WERI-Rb-1 (cell line): ENCODE data around the gene MAL.
"Not testable (repeated sequence)": the region's sequence is repeated elsewhere in the genome, so short reads cannot be mapped to it uniquely, and the experiment has no call there.

Source experiments
- DNase-seq: peaks from one replicate; pipeline ENCODE4 v3.0.0-alpha.2; 2020
- H3K27ac ChIP-seq: fragments of 250-450 bp; sonication (Bioruptor Pico); 2 replicates; pipeline ENCODE4 v1.5.1; 2020; ENCODE audit warnings: mild to moderate bottlenecking, moderate library complexity
- H3K27me3 ChIP-seq: fragments of 250-450 bp; sonication (Bioruptor Pico); 2 replicates; pipeline ENCODE4 v1.5.1; 2021; ENCODE audit warnings: mild to moderate bottlenecking, low read depth, moderate library complexity; ENCODE audit not compliant: insufficient read depth, severe bottlenecking
- H3K36me3 ChIP-seq: fragments of 250-450 bp; sonication (Bioruptor Pico); 2 replicates; pipeline ENCODE4 v1.5.1; 2020; ENCODE audit warnings: mild to moderate bottlenecking, moderate library complexity
- H3K4me3 ChIP-seq: 2 replicates; pipeline ENCODE4 v1.5.1; 2011; ENCODE audit warnings: low read depth, mild to moderate bottlenecking, control low read depth, low read length
- H3K9me3 ChIP-seq: fragments of 250-450 bp; sonication (Bioruptor Pico); 2 replicates; pipeline ENCODE4 v1.5.1; 2021; ENCODE audit warnings: mild to moderate bottlenecking, moderate library complexity; ENCODE audit not compliant: severe bottlenecking
- TF ChIP-seq, protein P1 (sequence below): IDR thresholded peaks from 2 replicates; pipeline ENCODE4 v1.5.1; 2011; ENCODE audit warnings: low read depth, mild to moderate bottlenecking, control low read depth, inconsistent platforms, low read length

MAL gene

GRCh38 chr2:95032868-95033603, 7.5 kb downstream of the MAL start:
- no peaks in the 10 kb centered on the region for H3K36me3 ChIP-seq
- TF ChIP-seq, protein P1, sequence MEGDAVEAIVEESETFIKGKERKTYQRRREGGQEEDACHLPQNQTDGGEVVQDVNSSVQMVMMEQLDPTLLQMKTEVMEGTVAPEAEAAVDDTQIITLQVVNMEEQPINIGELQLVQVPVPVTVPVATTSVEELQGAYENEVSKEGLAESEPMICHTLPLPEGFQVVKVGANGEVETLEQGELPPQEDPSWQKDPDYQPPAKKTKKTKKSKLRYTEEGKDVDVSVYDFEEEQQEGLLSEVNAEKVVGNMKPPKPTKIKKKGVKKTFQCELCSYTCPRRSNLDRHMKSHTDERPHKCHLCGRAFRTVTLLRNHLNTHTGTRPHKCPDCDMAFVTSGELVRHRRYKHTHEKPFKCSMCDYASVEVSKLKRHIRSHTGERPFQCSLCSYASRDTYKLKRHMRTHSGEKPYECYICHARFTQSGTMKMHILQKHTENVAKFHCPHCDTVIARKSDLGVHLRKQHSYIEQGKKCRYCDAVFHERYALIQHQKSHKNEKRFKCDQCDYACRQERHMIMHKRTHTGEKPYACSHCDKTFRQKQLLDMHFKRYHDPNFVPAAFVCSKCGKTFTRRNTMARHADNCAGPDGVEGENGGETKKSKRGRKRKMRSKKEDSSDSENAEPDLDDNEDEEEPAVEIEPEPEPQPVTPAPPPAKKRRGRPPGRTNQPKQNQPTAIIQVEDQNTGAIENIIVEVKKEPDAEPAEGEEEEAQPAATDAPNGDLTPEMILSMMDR: no peak
- DNase-seq: no peak
- no peak overlapping the region for H3K27ac ChIP-seq
- no peak overlapping the region for H3K4me3 ChIP-seq
- no peaks in the 10 kb centered on the region for H3K9me3 ChIP-seq
- H3K27me3 ChIP-seq: no peaks in the 10 kb centered on the region

DNA sequence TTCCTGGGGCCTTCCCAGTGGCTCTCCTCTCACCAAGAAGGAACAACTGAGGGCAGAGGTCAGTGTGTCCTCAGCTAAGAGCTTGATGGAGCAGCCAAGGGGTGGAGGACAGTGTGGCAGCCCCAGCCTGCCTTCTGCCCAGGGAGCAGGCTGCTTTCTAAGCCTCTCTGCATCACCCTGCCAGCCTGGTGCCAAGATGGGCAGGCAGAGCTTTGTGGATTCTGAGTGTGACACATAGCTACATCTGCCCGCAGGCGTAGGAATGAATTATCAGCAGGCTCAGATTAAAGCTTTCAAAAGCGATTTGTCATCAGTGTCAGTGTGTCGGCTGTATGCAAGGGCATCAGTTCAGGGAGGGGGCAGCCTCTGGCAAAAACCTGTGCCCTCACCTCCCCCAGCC, 8.7 kb downstream of the MAL start:
- Histone ChIP-seq H3K4me3 (no peak overlapping the region), H3K36me3 (no peaks in the 10 kb centered on the region), H3K27me3 (no peaks in the 10 kb centered on the region), H3K27ac (no peak overlapping the region), H3K9me3 (no peaks in the 10 kb centered on the region)
- no peak for DNase-seq
- TF ChIP-seq, protein P1: no peak

DNA sequence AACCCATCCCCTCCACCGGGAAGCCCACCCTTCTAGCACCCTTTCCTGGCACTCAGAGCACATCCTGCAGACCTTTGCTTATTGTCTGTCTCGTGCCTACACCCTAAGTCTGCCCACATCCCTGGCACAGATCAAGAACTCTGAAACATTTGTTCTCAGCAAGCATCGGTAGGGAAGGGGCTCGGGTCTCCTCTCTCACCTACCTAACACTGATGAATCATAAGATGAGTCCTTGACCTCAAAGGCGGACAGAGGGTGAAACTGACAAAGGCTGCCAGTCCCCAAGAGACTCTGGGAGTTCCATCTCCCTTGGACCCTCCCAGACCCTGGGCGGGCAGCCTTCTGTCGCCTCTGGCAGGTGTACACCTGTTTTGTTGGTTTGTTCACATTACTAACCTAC, 9.3 kb downstream of the MAL start:
- Histone ChIP-seq H3K9me3 (no peaks in the 10 kb centered on the region), H3K36me3 (no peaks in the 10 kb centered on the region), H3K27ac (no peak overlapping the region), H3K4me3 (no peak overlapping the region), H3K27me3 (no peaks in the 10 kb centered on the region)
- TF ChIP-seq, protein P1: no peak
- DNase-seq: no peak

GRCh38 chr2:95036596-95037383, 11.3 kb downstream of the MAL start:
- Histone ChIP-seq H3K9me3 (no peaks in the 10 kb centered on the region), H3K4me3 (no peak overlapping the region), H3K36me3 (no peaks in the 10 kb centered on the region), H3K27me3 (no peaks in the 10 kb centered on the region), H3K27ac (no peak overlapping the region)
- TF ChIP-seq, protein P1: no peak
- DNase-seq: no peak

- no peaks in the 10 kb centered on the region for H3K9me3 ChIP-seq
- H3K27ac ChIP-seq: no peak overlapping the region
- no peak overlapping the region for H3K4me3 ChIP-seq
- H3K36me3 ChIP-seq: no peaks in the 10 kb centered on the region
- no peak for DNase-seq
- no peaks in the 10 kb centered on the region for H3K27me3 ChIP-seq
- TF ChIP-seq, protein P1: no peak
Measured at GRCh38 chr2:95037384-95037839, 11.9 kb downstream of the MAL start.

DNA sequence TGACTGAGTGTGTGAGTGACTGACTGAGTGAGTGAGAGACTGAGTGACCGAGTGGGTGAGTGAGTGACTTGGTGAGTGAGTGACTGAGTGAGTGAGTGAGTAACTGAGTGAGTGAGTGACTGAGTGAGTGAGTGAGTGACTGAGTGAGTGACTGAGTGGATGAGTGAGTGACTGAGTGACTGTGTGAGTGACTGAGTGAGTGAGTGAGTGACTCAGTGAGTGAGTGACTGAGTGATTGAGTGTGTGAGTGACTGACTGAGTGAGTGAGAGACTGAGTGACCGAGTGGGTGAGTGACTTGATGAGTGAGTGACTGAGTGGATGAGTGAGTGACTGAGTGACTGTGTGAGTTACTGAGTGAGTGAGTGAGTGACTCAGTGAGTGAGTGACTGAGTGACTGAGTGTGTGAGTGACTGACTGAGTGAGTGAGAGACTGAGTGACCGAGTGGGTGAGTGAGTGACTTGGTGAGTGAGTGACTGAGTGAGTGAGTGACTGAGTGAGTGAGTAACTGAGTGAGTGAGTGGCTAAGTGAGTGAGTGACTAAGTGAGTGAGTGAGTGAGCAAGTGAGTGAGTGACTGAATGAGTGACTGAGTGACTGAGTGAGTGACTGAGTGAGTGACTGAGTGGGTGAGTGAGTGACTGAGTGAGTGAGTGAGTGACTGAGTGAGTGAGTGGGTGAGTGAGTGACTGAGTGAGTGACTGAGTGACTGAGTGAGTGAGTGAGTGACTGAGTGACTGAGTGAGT, 12.5 kb downstream of the MAL start:
- not testable (repeated sequence) for H3K27me3 ChIP-seq, H3K9me3 ChIP-seq, H3K27ac ChIP-seq, H3K4me3 ChIP-seq, DNase-seq, H3K36me3 ChIP-seq
